Measurements from ENCODE around the gene EP400. TPM values are rescaled to one million over a fixed set of nuclear protein-coding genes. Genes with fewer than 3 reads are reported as not detected.

EP400 gene
- total RNA-seq, 1 donor from 2014 or later: 11.9 TPM

GRCh38 chr12:131930510-131930909, 19.2 kb upstream of the EP400 start:
- no peak for TF ChIP-seq CTCF (conservative IDR thresholded peaks at IDR 0.05; ENCODE audit: low read depth, low read length)
- peak overlapping the region; percentile 97 for H3K4me3 ChIP-seq (ENCODE audit: low read depth, low read length)
- no peak for DNase-seq (ENCODE audit: low read depth)

- DNase-seq (ENCODE audit: low read depth): no peak
- H3K4me3 ChIP-seq (ENCODE audit: low read depth, low read length): no peak overlapping the region
- TF ChIP-seq CTCF (conservative IDR thresholded peaks at IDR 0.05; ENCODE audit: low read depth, low read length): no peak
Measured at GRCh38 chr12:131933387-131933786, 16.4 kb upstream of the EP400 start.

GRCh38 chr12:131934535-131934934, 15.2 kb upstream of the EP400 start:
- no peak for TF ChIP-seq CTCF (conservative IDR thresholded peaks at IDR 0.05; ENCODE audit: low read depth, low read length)
- H3K4me3 ChIP-seq (ENCODE audit: low read depth, low read length): no peak overlapping the region
- no peak for DNase-seq (ENCODE audit: low read depth)

GRCh38 chr12:131938082-131938481, 11.7 kb upstream of the EP400 start:
- TF ChIP-seq CTCF (conservative IDR thresholded peaks at IDR 0.05; ENCODE audit: low read depth, low read length): no peak
- no peak for DNase-seq (ENCODE audit: low read depth)
- no peak overlapping the region for H3K4me3 ChIP-seq (ENCODE audit: low read depth, low read length)

GRCh38 chr12:131939007-131939406, 10.7 kb upstream of the EP400 start:
- DNase-seq (ENCODE audit: low read depth): no peak
- no peak overlapping the region for H3K4me3 ChIP-seq (ENCODE audit: low read depth, low read length)
- no peak for TF ChIP-seq CTCF (conservative IDR thresholded peaks at IDR 0.05; ENCODE audit: low read depth, low read length)

- H3K4me3 ChIP-seq (ENCODE audit: low read depth, low read length): no peak overlapping the region
- no peak for TF ChIP-seq CTCF (conservative IDR thresholded peaks at IDR 0.05; ENCODE audit: low read depth, low read length)
- DNase-seq (ENCODE audit: low read depth): no peak
Measured at GRCh38 chr12:131940141-131940547, 9.6 kb upstream of the EP400 start.

GRCh38 chr12:131941116-131941986, 8.4 kb upstream of the EP400 start:
- no peak overlapping the region for H3K4me3 ChIP-seq (ENCODE audit: low read depth, low read length)
- TF ChIP-seq CTCF (conservative IDR thresholded peaks at IDR 0.05; ENCODE audit: low read depth, low read length): no peak
- no peak for DNase-seq (ENCODE audit: low read depth)
